SW 1271 (cell line): ENCODE measurements around the gene CASP5.
A peak's percentile ranks its signal among the peaks of the same experiment; 100 is the strongest.

Source experiments
- DNase-seq, 2 experiments: peaks; one replicate each; lab custom pipeline; 2025; lab: John Stamatoyannopoulos, UW

CASP5 gene

GRCh38 chr11:104967534-104968354 is 55.2 kb downstream of the CASP5 start:
- DNase-seq, result peak in 1 of 2 experiments; percentile 59

GRCh38 chr11:104965735-104966134 is 57.2 kb downstream of the CASP5 start:
- no peak for DNase-seq

- DNase-seq, result no peak
These were observed 58.7 kb downstream of the CASP5 start for GRCh38 chr11:104964247-104964646.

GRCh38 chr11:104962852-104963251 is 60.1 kb downstream of the CASP5 start:
- no peak for DNase-seq

- no peak for DNase-seq
These were observed 65.7 kb downstream of the CASP5 start for GRCh38 chr11:104957280-104957679.

- no peak for DNase-seq
These were observed 66.4 kb downstream of the CASP5 start for GRCh38 chr11:104956528-104956927.

- DNase-seq, result peak; percentile 42 to 78
These were observed 76.1 kb downstream of the CASP5 start for GRCh38 chr11:104946907-104947306.
